Globus pallidus (tissue), 1 donor: Measurements from ENCODE around the gene FLAD1.

ENCODE experiments used
- DNase-seq: peaks from one replicate; pipeline ENCODE4 v3.0.0-alpha.2; 2015; ENCODE audit warnings: low spot score

FLAD1 gene

DNA sequence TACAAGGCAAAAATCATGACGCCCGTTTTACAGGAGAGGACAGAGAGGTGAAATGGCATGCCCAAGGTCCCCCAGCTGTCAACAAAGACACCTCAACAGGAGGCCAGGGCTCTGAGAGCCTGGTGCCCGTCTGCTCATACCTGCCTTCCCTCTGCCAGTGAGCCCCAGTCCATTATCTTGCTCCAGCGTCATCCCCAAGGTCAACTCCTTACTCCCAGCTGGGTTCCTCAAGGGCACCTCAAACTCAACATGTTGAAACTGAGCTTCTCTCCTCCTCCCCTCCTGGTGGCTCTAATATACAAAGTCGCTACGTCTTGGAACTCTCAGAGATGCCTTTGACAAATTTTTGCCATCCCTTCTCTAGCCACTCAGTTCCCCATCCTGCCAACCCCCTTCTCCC lies 30.5 kb upstream of the FLAD1 start:
- DNase-seq, result no peak

GRCh38 chr1:154953611-154954038 lies 29.5 kb upstream of the FLAD1 start:
- no peak for DNase-seq

- no peak for DNase-seq
Measured at GRCh38 chr1:154954541-154954940, 28.6 kb upstream of the FLAD1 start.

- no peak for DNase-seq
Measured at GRCh38 chr1:154955039-154955717, 28.0 kb upstream of the FLAD1 start.

- DNase-seq, result peak; percentile 94
Measured at GRCh38 chr1:154955718-154956543, 27.2 kb upstream of the FLAD1 start, which contains the start of gene PBXIP1. TSS of gene PBXIP1 (minus strand) at chr1:154956099. CDS start at chr1:154953721, 2,378 bp downstream.

DNA sequence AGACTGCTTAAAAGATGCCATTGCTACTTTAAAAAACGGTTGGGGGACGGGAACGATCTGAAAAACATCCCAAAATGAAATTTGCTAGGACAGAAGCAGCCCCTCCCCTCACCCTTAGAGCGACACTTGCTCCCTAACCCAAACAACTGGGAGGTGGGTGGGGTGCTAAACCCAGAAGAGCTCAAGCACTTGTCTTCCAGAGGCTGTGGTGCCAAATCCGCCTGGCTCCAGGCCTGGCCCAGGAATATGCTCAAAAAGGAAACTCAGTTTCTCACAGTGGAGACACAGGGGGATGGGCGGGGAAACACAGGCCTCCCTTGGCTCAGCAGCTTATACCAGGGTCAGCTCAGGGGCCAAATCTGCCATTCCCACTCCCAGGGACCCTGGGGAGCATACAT lies 26.6 kb upstream of the FLAD1 start:
- DNase-seq, result no peak

GRCh38 chr1:154957091-154957657 lies 26.0 kb upstream of the FLAD1 start:
- no peak for DNase-seq

GRCh38 chr1:154958036-154958435 lies 25.1 kb upstream of the FLAD1 start:
- no peak for DNase-seq

DNA sequence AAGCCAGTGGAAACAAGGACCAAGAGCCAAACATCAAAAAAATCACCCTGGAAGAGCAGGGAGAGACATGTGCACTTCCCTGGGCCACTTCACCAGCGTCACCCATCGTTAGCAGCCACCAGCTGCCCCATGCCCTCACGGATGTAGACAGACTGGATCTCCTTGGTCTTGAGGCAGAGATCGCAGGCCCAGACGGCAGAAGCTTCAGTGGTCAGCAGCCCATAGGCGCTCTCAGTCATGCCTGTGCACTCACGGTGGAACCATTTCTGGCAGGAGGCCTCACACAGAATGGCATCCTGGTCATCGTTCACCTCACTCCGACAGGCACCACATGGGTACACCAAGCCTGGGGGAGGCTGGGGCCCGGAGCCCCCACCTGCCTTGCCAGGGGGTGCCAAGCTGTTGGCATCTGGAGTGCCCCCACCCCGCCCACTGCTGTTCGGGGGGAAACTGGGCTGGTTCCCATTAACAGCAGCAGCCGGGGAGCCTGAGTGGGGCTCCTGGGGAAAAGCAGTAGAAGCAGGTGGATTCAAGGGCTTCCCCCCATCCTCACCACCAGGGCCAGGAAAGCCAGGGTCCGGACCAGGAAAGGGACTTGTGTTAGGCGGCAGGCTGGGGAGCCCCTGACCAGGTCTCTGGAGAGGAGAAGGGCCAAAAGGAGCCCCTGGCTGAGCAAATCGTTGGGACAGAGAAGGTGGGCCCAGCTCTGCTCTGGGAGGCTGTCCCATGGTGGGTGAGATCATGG lies 24.3 kb upstream of the FLAD1 start:
- DNase-seq, result no peak

DNA sequence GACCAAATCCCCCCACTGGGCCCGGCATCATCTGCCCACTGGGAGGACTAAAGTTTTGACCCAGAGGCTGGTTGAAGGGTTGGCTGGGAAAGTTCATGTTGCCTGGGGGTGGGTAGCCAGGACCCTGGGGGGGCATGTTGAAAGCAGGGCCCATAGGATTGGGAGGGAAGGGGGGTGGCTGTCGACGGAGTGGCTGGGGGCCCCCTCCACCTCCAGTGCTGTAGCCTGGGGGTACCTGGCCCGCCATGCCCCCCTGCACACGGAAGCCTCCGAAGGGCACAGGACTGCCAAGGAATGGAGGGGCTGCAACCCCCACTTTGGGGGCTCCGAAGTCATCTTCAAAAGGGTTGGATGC lies 23.7 kb upstream of the FLAD1 start:
- no peak for DNase-seq

- DNase-seq, result no peak
Measured at GRCh38 chr1:154960446-154961136, 22.6 kb upstream of the FLAD1 start.

GRCh38 chr1:154961207-154962155 lies 21.7 kb upstream of the FLAD1 start, which contains the start of gene PYGO2:
TSS of gene PYGO2 (minus strand) at chr1:154961782. CDS start at chr1:154961576, 206 bp downstream.
- peak; percentile 64 for DNase-seq

DNA sequence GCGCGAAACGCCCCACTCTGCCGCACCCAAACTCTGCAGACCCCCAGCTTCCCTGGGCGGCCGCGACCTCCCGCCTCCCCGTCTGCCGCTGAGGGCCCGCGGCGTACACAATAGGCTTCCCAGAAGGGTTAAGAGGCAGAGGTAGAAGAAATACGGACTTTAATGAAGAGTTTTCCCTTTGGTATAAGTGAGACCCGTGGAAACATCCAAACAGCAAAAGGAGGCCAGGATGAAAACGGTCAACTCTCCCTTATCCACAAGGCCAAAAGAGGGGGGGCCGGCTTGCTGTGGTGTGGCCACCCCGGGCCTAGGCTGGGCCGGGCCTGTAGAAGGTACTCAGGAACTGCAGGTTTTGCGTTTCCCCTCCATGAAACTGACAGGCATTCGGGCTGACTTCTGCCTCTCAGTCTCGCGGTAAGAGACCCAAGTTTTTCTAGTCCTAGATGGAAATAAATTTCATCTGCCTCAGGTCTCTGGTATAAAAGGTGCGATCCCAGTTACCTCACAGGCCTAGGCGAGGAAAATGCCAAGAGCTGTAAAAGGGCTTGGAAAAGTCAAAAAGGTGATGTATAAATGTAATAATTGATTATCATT lies 20.9 kb upstream of the FLAD1 start:
- DNase-seq, result no peak

DNA sequence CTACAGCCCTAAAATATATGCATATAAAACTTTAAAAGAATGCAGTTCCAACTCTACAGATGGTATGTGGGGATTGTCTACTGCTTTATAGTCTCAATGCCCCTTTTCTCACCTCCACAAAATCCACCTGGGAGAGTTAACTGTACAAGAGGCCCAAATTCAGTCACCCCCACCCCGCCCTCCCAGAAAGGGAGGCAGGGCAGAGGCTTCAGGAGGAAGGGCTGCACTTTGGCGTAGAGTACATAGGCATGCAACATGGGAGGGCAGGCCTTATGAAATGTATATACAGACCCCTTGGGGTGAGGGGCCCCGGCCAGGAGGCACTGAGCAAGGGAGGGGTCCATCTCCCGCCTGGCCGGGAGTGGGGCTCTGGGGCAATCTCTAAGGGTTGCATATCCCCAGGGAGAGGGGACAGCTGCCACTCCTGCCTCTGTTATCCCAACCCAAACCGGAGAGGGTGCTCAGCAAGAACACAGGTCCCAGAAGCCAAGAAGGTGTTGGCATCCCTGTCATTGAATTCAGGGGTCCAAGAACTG lies 20.3 kb upstream of the FLAD1 start:
- no peak for DNase-seq

- DNase-seq, result no peak
Measured at GRCh38 chr1:154963643-154964042, 19.5 kb upstream of the FLAD1 start.

- no peak for DNase-seq
Measured at GRCh38 chr1:154964359-154964758, 18.8 kb upstream of the FLAD1 start.

GRCh38 chr1:154966111-154966510 lies 17.0 kb upstream of the FLAD1 start:
- DNase-seq, result no peak

DNA sequence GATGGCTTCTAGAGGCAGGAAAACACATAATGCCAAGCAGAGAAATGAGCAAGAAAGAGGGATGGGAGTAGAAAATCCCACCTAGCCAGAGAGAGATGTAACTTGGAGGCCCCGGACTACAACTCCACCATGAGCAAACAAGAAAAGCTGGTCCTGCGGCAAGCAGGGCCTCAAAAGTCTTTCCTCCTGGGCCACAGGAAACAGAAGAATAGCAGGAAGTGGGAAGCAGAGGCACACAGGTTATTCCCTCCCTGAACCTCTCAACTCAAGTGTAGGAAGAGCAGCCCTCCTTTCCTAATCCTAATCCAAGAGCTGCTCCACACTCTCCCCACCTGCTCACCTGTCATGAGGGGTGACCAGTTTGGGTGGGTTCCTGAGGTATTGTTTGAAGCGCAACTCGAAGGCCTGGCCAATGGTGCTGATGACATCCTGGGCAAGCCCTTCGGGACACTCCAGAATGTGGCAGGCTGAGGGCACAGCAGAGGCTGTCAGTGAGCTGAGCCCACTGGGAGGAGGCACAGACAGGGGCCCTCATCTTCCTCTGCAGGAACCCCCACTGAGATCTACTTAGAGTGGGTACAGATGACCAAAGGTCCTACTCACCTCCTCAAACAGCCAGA lies 15.7 kb upstream of the FLAD1 start:
- no peak for DNase-seq

DNA sequence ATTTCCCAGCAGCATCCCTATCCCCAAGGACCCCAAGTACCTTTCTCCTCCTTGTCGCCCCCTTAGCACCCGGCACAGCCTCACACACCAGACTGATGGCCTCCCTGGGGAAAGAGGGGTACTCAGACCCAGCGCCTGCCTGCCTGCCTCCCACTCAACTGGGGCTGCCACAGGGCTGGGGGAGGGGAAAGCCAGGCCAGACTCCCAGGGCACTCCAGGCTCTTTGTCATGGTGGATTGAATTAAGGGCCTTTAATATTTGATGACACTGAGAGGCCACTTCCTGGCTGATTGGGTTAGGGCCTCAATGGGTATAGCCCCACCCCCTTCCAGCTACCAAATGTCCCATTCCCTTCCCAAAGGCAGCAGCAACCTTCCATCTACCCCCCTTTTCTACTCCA lies 14.4 kb upstream of the FLAD1 start:
- no peak for DNase-seq
